ENCODE data around the gene UBR7. TPM values are rescaled to one million over a fixed set of nuclear protein-coding genes. Genes with fewer than 3 reads are reported as not detected.

Gene UBR7
- total RNA-seq, 1 donor from 2014 or later: 19.5 TPM

GRCh38 chr14:93207468-93208308 lies 632 bp downstream of the UBR7 start:
- H3K36me3 Mint-ChIP-seq (ENCODE audit: low read depth): peaks cover 18% of the 10 kb centered on the region
- intact Hi-C loops (cut with micrococcal nuclease): loop anchor here (1.0 to 10.0 kb wide), 8 partner anchors 22 to 767 kb away; partner anchors contain the start of genes ASB2, BTBD7, ITPK1 and LYSET
- DNase-seq (no peak), ATAC-seq (ENCODE audit: low read depth) (peak; percentile 42)
- ChIA-PET CTCF (interaction anchor here (0.8 to 3.2 kb wide), 10 partner anchors 10 to 411 kb away, joined by 3 to 16 read pairs (median 4); partner anchors contain the start of genes LYSET and MOAP1), POLR2A (interaction anchor here (1.1 to 4.5 kb wide), 5 partner anchors 17 to 329 kb away, joined by 3 to 38 read pairs (median 5); partner anchors contain the start of genes LYSET and MOAP1)
- H3K27ac Mint-ChIP-seq: peak overlapping the region; percentile 41
- peak overlapping the region; percentile 96 for H3K4me3 Mint-ChIP-seq
- H3K4me1 Mint-ChIP-seq: peaks cover 64% of the 10 kb centered on the region
- TF ChIP-seq CTCF (IDR thresholded peaks at IDR 0.05): no peak
- H3K9me3 Mint-ChIP-seq: no peaks in the 10 kb centered on the region
- H3K27me3 Mint-ChIP-seq: no peaks in the 10 kb centered on the region

GRCh38 chr14:93212432-93212831 lies 5.4 kb downstream of the UBR7 start:
- Mint-ChIP-seq H3K27me3 (no peaks in the 10 kb centered on the region), H3K36me3 (ENCODE audit: low read depth) (peaks cover 51% of the 10 kb centered on the region), H3K27ac (peak overlapping the region; percentile 75), H3K4me3 (peak overlapping the region; percentile 44), H3K9me3 (no peaks in the 10 kb centered on the region), H3K4me1 (peaks cover 44% of the 10 kb centered on the region)
- no peak for ATAC-seq (ENCODE audit: low read depth)
- ChIA-PET CTCF (interaction anchor here (1.4 kb wide), 1 partner anchor 99 kb away, joined by 3 read pairs; no protein-coding TSS in a partner anchor), POLR2A (no interaction called here)
- intact Hi-C loops (cut with micrococcal nuclease): no loop called here
- TF ChIP-seq CTCF (IDR thresholded peaks at IDR 0.05): no peak
- DNase-seq: no peak

GRCh38 chr14:93214598-93214997 lies 7.5 kb downstream of the UBR7 start:
- no peak overlapping the region for H3K27ac Mint-ChIP-seq
- H3K4me3 Mint-ChIP-seq: no peak overlapping the region
- ChIA-PET CTCF (no interaction called here), POLR2A (no interaction called here)
- ATAC-seq (ENCODE audit: low read depth) (no peak), DNase-seq (no peak)
- intact Hi-C loops (cut with micrococcal nuclease): no loop called here
- TF ChIP-seq CTCF (IDR thresholded peaks at IDR 0.05): no peak
- H3K9me3 Mint-ChIP-seq: no peaks in the 10 kb centered on the region
- H3K4me1 Mint-ChIP-seq: peaks cover 25% of the 10 kb centered on the region
- H3K36me3 Mint-ChIP-seq (ENCODE audit: low read depth): peaks cover 59% of the 10 kb centered on the region
- no peaks in the 10 kb centered on the region for H3K27me3 Mint-ChIP-seq

GRCh38 chr14:93219103-93219726 lies 12.2 kb downstream of the UBR7 start:
- Mint-ChIP-seq H3K4me1 (no peaks in the 10 kb centered on the region), H3K36me3 (ENCODE audit: low read depth) (peaks cover 66% of the 10 kb centered on the region), H3K4me3 (no peak overlapping the region), H3K27me3 (no peaks in the 10 kb centered on the region), H3K27ac (no peak overlapping the region), H3K9me3 (no peaks in the 10 kb centered on the region)
- CTCF ChIA-PET: interaction anchor here (0.6 to 1.0 kb wide), 10 partner anchors 9 to 348 kb away, joined by 3 to 20 read pairs (median 4); partner anchors contain the start of gene ITPK1
- POLR2A ChIA-PET: interaction anchor here (0.6 to 1.0 kb wide), 2 partner anchors 35 to 104 kb away, joined by 3 to 4 read pairs; partner anchors contain the start of genes LYSET and MOAP1
- no peak for TF ChIP-seq CTCF (IDR thresholded peaks at IDR 0.05)
- DNase-seq (no peak), ATAC-seq (ENCODE audit: low read depth) (peak; percentile 67)
- intact Hi-C loops (cut with micrococcal nuclease): loop anchor here (1.0 to 2.0 kb wide), 4 partner anchors 40 to 267 kb away; no protein-coding TSS in a partner anchor

All from activated B cell treated with CpG ODN at 0.5 μM for 24 hours (primary cell).